HG02973 (cell line): ENCODE results near the gene CYP2A6.

Experiments
- ATAC-seq: cut with Tn5 transposase; IDR thresholded peaks from one replicate; pipeline ENCODE4 v1.9.1; 2021; ENCODE audit warnings: moderate library complexity; ENCODE audit not compliant: unreplicated experiment

CYP2A6 gene

DNA sequence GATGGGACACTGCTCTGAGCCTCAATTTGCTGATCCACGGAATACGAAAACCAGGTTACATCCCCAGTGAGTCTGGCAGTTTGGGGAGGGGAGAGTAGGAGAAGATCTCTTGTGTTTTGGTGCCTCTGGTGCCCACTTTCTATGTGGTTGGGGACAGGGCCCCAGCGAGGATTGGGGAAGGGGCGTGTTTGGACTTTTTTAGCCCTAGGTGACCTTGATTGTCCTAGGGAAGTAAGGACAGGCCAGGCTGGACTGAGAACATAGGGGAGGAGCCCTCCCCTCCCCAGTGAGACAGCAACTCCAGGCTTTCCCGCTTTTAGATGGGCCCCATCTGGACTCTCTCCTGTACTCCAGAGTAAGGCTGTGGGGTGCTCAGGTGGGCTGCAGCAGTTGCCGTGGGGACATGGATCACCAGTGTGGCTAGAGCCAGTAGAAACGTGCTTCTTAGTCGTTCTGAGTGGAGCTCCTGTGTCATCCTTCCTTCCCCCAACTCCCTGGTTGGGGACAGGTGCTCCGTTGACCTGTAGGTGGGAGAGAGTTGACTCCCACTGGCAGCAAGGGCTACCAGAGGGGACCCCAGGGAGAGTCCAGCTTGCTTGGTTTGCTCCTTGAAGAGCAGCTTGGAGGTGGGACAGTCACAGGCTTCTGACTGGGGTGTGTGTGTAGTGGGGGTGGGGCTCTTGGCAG is 46.9 kb downstream of the CYP2A6 start:
- ATAC-seq: no peak

DNA sequence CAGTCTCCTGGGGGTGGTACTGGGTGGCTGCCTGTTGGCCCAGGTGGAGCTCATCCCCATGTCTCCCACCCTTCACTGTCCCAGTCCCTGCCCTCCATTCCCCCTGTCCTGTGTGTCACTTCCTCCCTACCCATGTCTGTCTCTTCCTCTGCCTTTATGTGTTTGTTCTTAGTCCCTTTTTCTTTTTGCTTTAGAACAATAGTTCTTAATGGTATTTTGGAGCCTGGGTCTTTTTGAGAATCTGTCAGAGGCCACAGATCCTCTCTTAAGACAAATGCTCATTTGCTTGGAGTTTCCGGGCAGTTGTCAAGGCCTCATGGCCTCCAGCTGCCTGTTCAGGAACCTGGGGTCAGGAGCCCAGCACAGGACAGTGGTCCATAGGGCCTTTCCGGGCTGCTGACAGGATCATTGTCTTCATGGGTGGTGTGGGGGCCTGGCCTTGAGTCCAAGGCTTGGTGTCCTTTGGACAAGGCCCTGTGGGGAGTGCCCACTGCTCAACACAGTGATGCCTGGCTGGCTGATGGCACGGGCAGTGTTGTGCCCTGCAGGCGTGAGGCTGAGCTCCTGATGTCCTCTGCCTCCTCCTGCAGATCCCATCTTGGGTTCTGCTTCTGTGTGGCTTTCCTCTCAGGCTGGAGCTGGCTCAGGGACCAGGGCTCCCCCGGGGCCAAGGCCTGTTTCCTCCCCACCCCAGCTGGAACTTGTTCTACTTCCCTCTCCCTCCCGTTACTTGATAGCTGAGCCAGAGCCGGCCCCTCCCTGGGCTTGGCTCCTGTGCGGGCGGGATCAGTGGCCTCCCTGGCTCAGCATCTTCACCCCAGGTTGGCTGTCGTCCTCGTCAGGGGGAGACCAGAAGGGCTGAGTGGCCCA is 47.7 kb downstream of the CYP2A6 start:
- no peak for ATAC-seq

DNA sequence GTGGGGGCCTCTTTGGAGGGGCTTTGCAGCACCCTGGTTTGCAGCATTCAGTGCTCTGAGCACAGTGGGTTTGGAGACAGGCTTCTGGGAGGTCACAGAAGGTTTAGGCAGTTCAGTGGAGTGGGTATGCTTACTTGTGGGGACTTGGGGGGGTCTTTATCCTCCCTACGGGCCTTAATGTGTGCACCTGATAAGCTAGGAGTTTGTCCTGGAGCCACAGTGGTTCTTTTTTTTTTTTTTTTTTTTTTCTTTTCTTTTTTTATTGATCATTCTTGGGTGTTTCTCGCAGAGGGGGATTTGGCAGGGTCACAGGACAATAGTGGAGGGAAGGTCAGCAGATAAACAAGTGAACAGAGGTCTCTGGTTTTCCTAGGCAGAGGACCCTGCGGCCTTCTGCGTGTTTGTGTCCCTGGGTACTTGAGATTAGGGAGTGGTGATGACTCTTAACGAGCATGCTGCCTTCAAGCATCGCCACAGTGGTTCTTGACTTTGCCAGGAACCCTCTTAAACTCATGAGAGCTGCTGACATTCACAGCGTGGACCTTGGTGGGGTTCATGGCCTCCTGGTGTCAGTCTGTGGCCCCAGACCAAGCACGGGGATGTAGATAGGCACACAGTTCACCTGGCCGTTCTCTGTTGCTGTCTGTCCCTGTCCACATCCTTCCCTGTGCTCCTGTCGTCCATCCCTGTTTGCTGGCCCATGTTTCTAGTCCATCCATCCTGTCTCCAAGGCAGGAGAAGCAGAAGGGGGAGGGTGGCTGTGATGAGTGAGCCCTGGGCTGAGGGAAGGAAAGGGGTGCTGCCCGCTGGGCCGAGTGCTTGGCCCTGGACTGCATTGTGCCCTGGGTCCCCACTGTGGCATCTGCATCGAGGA is 48.6 kb downstream of the CYP2A6 start:
- ATAC-seq: no peak

DNA sequence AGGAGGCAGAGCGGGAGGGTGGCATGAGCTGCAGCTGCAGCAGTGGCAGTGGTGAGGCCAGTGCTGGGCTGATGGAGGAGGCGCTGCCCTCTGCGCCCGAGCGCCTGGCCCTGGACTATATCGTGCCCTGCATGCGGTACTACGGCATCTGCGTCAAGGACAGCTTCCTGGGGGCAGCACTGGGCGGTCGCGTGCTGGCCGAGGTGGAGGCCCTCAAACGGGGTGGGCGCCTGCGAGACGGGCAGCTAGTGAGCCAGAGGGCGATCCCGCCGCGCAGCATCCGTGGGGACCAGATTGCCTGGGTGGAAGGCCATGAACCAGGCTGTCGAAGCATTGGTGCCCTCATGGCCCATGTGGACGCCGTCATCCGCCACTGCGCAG is 49.3 kb downstream of the CYP2A6 start:
- no peak for ATAC-seq

DNA sequence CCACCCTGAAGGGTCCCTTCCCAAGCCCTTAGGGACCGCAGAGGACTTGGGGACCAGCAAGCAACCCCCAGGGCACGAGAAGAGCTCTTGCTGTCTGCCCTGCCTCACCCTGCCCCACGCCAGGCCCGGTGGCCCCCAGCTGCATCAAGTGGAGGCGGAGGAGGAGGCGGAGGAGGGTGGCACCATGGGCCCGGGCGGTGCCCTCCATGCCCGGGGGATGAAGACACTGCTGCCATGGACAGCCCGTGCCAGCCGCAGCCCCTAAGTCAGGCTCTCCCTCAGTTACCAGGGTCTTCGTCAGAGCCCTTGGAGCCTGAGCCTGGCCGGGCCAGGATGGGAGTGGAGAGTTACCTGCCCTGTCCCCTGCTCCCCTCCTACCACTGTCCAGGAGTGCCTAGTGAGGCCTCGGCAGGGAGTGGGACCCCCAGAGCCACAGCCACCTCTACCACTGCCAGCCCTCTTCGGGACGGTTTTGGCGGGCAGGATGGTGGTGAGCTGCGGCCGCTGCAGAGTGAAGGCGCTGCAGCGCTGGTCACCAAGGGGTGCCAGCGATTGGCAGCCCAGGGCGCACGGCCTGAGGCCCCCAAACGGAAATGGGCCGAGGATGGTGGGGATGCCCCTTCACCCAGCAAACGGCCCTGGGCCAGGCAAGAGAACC is 49.8 kb downstream of the CYP2A6 start:
- ATAC-seq: no peak

DNA sequence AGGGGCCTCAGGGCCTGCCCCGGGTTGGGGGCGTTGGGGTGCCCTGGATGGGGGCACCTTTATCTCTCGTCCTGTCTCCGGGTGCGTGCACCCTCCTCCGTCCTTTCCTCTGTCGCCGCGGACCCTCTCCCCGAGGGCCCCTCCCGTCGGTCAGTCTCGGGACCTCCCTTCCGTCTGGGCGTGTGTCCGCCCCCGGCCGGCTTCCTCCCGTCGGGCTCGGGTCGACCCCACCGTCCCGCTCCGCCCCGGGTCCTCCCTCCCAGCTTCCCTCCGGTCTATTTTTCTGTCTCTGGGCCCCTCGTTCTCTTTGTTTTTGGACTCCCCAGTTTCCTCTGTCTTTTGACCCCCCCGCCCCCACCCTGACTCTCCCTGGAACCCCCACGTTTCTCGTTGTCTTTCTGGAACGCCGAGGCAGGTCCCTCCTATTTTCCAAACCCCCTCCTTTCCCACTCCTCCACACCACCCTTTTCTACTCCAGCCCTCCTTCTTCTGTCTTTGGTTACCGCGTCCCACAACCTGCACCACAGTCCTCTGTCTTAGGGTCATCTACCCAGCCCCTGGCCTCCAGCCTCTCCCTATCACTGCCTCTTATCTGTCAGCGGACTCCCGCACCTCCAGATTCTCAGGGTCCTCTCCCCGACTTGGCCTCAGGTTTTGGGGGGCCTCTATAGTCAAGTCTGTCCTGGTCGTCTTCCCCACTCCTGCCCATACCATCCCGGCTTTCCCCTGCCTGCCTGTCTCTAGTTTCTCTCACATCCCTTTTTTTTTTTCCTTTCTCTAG is 50.5 kb downstream of the CYP2A6 start:
- no peak for ATAC-seq

DNA sequence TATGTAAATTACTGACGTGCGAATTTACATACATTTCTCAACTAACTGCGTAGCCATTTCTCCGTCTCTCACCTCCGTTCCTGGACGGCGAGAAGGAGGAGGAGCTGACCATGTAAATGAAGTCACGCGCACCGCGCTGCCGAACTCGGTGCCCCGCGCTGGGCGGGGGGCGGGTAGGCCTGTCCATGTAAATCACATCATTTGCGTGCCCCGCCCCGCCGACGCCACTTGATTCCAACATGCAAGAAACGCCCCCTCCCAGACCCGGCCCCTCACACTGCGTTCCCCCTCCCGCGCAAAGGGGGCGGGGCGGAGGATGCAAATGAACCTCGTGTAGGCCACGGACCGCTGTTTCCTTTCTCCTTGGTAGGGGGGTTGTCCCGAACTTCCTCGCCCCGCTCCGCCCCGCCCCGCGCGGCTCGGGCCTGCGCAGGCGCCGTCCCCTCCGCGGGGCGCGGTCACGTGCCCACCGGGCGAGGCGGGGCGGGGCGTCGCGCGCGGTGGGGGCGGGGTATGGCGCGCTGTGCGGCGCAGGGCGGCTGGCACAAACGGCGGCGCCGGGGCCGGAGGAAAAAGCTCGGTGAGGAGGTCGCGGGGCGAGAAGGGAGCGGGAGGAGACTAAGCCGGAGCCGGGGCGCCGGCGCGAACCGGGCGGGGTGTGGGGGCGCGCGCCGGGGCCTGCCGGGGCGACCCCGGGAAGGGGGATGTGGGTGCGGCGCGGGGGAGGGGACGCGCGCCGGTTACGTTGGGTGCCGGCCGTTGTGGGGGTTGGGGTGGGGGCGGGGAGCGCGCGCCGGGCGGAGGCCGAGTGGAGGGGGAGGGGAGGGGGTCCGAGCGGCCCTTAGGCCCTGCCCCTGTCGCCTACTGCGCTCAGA is 51.3 kb downstream of the CYP2A6 start, which contains the start of gene EGLN2:
EGLN2 (plus strand) TSS at position 509 of the 875 bp plus-strand sequence. CDS start 1,382 bp downstream, outside the sequence.
- ATAC-seq: peak; percentile 57

DNA sequence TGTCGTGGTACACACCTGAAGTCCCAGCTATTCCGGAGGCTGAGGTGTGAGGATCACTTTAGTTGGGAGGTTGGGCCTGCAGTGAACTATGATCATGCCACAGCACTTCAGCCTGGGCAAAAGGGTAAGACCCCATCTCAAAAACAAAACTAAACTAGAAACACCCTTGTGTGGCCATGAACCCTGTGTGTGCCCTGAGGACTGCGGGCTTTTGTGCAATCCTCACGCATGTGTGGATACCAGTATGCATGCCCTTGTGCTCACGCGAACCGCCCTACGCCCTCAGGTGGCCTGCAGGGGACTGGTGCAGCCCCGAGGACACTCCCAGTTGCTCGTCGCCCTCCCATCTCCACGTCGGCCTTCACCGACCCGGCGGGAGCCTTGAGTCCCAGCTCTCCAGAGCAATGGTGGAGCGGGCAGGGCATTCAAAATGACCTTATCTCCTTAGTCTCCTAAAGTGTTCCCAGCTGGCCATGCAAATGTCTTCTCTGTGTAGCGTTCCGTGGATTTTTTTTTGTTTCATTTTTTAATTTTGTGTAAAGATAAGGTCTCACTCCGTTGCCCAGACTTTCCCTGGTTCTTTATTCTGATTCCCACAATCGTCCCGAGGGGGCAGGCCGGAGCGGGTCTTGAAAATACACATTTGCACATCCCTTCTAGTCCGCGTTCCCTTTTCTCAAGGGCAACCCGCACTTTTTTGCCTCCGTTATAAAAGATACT is 52.1 kb downstream of the CYP2A6 start:
- ATAC-seq: peak; percentile 29

DNA sequence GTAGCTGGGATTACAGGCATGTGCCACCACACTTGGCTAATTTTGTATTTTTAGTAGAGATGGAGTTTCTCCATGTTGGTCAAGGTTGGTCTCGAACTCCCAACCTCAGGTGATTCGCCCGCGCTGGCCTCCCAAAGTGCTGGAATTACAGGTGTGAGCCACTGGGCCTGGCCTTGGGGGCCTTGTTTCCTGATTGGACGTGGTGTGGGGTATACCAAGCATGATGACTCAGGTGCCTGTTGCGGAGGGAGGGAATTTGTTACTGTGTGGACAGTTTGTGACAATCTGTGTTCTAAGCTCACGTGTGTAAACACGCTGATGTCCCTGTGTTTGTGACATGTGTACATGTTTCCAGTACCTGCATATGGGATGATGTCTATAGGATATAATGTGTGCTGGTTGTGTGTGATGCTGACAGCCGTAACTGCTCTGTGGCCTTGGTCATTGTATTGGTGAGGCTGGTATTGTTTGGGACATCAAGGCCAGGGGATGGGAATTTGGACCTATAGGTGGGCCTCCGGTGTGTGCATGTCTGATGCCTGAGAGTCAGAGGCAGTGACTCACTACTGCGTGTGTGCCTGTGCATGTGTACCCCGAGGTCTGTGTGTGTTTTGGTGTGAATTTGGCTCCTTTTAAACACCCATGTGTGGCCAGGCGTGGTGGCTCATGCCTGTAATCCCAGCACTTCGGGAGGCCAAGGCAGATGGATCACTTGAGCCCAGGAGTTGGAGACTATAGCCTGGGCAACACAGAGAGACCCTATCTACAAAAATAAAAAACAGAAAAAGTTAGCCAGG is 52.9 kb downstream of the CYP2A6 start:
- ATAC-seq: no peak
